Measurements from ENCODE around the gene CLCN6. TPM values are rescaled to one million over a fixed set of nuclear protein-coding genes. Genes with fewer than 3 reads are reported as not detected.

CLCN6 gene
- polyA plus RNA-seq, 1 donor (not counting 4 experiments of a cell fraction or from before 2014, with no cell fraction given) = 7.4 TPM

DNA sequence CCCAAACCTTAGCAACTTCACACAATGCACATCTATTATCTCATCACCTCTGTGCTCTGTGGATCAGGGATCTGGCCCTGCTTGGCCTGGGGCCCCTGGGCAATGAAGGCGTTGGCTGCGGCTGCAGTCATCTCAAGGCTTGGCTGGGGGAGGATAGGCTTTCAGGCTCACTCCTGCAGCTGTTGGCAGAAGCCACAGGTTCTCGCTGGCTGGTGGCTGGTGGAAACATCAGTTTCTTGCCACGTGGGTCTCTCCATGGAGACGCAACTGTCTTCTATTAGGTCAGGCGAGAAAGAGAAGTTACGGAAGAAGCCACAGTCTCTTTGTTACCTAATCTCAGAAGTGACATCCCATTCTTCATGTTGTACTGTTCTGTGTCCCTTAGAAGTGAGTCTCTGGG, 45.2 kb downstream of the CLCN6 start:
- Histone ChIP-seq H2AFZ (ENCODE audit: control insufficient read depth, low read length) (no peak overlapping the region), H3K27ac (ENCODE audit: control insufficient read depth, insufficient read depth, low read length) (no peak overlapping the region), H3K9ac (ENCODE audit: control insufficient read depth, extremely low read depth, insufficient read depth, low read length) (no peak overlapping the region), H3K79me2 (ENCODE audit: control insufficient read depth, insufficient read depth, low read length) (no peaks in the 10 kb centered on the region), H3K9me3 (ENCODE audit: control insufficient read depth, low read depth, low read length) (no peaks in the 10 kb centered on the region), H3K4me3 (ENCODE audit: control insufficient read depth in 2 of 3, extremely low read depth in 1 of 3, insufficient read depth in 2 of 3, low read depth in 1 of 3, low read length in 3 of 3) (no peak overlapping the region), H3K36me3 (ENCODE audit: control insufficient read depth in 2 of 2, extremely low read depth in 1 of 2, insufficient read depth in 2 of 2, low read length in 2 of 2) (peaks cover 4% of the 10 kb centered on the region in 2 experiments), H4K20me1 (ENCODE audit: control insufficient read depth, extremely low read depth, insufficient read depth, low read length) (peaks cover 2% of the 10 kb centered on the region), H3K27me3 (ENCODE audit: control insufficient read depth, extremely low read depth, insufficient read depth, low read length) (peaks cover 4% of the 10 kb centered on the region), H3K4me2 (ENCODE audit: control insufficient read depth, extremely low read depth, insufficient read depth, low read depth, low read length) (no peak overlapping the region), H3K9me1 (ENCODE audit: control insufficient read depth, extremely low read depth, insufficient read depth, low read length) (no peaks in the 10 kb centered on the region), H3K4me1 (ENCODE audit: control insufficient read depth, extremely low read depth, insufficient read depth, low read length) (no peaks in the 10 kb centered on the region)
- dilution Hi-C loops (cut with MboI; ENCODE audit: extremely low pct_ligation_motif_present, low sequenced_read_pairs) = no loop called here
- no peak for FAIRE-seq
- no peak for TF ChIP-seq EZH2 (IDR thresholded peaks at IDR 0.05; ENCODE audit: low read length)
- TF ChIP-seq, protein P1, sequence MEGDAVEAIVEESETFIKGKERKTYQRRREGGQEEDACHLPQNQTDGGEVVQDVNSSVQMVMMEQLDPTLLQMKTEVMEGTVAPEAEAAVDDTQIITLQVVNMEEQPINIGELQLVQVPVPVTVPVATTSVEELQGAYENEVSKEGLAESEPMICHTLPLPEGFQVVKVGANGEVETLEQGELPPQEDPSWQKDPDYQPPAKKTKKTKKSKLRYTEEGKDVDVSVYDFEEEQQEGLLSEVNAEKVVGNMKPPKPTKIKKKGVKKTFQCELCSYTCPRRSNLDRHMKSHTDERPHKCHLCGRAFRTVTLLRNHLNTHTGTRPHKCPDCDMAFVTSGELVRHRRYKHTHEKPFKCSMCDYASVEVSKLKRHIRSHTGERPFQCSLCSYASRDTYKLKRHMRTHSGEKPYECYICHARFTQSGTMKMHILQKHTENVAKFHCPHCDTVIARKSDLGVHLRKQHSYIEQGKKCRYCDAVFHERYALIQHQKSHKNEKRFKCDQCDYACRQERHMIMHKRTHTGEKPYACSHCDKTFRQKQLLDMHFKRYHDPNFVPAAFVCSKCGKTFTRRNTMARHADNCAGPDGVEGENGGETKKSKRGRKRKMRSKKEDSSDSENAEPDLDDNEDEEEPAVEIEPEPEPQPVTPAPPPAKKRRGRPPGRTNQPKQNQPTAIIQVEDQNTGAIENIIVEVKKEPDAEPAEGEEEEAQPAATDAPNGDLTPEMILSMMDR (optimal IDR thresholded peaks at IDR 0.05 in 1 of 3, IDR thresholded peaks at IDR 0.05 in 1 of 3, conservative IDR thresholded peaks at IDR 0.05 in 1 of 3; ENCODE audit: extremely low read depth in 1 of 3, insufficient read depth in 2 of 3, low read length in 3 of 3) = no peak
- DNase-seq (ENCODE audit: low read depth, low spot score) = no peak

DNA sequence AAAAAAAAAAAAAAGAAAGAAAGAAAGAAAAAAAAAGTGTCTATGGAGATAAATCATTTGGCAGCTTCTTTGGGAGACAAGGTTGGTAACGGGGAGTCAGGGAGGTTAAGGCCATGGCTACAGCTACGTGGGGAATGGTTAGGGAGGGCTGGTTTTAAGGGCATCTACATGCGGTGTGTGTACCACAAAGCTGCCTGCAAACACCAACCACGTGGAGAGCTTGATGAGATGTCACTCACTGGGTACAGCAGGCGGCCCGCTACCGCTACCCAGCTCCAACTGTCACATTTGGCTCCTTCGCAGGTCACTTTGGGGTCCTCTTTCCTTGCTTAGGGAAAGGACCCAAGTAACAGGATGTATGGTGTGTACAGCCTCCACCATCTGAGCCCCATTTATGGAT, 48.5 kb downstream of the CLCN6 start:
- FAIRE-seq (no peak), DNase-seq (ENCODE audit: low read depth, low spot score) (no peak)
- H4K20me1 ChIP-seq (ENCODE audit: control insufficient read depth, extremely low read depth, insufficient read depth, low read length) = no peaks in the 10 kb centered on the region
- no peak overlapping the region for H3K4me3 ChIP-seq (ENCODE audit: control insufficient read depth in 2 of 3, extremely low read depth in 1 of 3, insufficient read depth in 2 of 3, low read depth in 1 of 3, low read length in 3 of 3)
- H3K4me2 ChIP-seq (ENCODE audit: control insufficient read depth, extremely low read depth, insufficient read depth, low read depth, low read length) = no peak overlapping the region
- dilution Hi-C loops (cut with MboI; ENCODE audit: extremely low pct_ligation_motif_present, low sequenced_read_pairs) = no loop called here
- H3K4me1 ChIP-seq (ENCODE audit: control insufficient read depth, extremely low read depth, insufficient read depth, low read length) = no peaks in the 10 kb centered on the region
- no peaks in the 10 kb centered on the region for H3K9me3 ChIP-seq (ENCODE audit: control insufficient read depth, low read depth, low read length)
- H3K9me1 ChIP-seq (ENCODE audit: control insufficient read depth, extremely low read depth, insufficient read depth, low read length) = no peaks in the 10 kb centered on the region
- H3K27ac ChIP-seq (ENCODE audit: control insufficient read depth, insufficient read depth, low read length) = no peak overlapping the region
- H2AFZ ChIP-seq (ENCODE audit: control insufficient read depth, low read length) = no peak overlapping the region
- no peaks in the 10 kb centered on the region for H3K79me2 ChIP-seq (ENCODE audit: control insufficient read depth, insufficient read depth, low read length)
- H3K36me3 ChIP-seq (ENCODE audit: control insufficient read depth in 2 of 2, extremely low read depth in 1 of 2, insufficient read depth in 2 of 2, low read length in 2 of 2) = no peaks in the 10 kb centered on the region
- peaks cover 35% of the 10 kb centered on the region for H3K27me3 ChIP-seq (ENCODE audit: control insufficient read depth, extremely low read depth, insufficient read depth, low read length)
- TF ChIP-seq, protein P1 (optimal IDR thresholded peaks at IDR 0.05 in 1 of 3, IDR thresholded peaks at IDR 0.05 in 1 of 3, conservative IDR thresholded peaks at IDR 0.05 in 1 of 3; ENCODE audit: extremely low read depth in 1 of 3, insufficient read depth in 2 of 3, low read length in 3 of 3) = no peak
- no peak for TF ChIP-seq EZH2 (IDR thresholded peaks at IDR 0.05; ENCODE audit: low read length)
- no peak overlapping the region for H3K9ac ChIP-seq (ENCODE audit: control insufficient read depth, extremely low read depth, insufficient read depth, low read length)

Data from keratinocyte (primary cell).